Ramos (cell line): Measurements from ENCODE around the gene GSTT2B.
"Not testable (repeated sequence)": the region's sequence is repeated elsewhere in the genome, so short reads cannot be mapped to it uniquely, and the experiment has no call there.

ENCODE experiments used
- in situ Hi-C: fragments of 300-500 bp; cut with MboI; formaldehyde crosslinking; loops from one replicate; pipeline ENCODE4 v1.14.3; 2022; ENCODE audit warnings: low sequenced_read_pairs; ENCODE audit not compliant: unreplicated experiment

The GSTT2B gene, protein sequence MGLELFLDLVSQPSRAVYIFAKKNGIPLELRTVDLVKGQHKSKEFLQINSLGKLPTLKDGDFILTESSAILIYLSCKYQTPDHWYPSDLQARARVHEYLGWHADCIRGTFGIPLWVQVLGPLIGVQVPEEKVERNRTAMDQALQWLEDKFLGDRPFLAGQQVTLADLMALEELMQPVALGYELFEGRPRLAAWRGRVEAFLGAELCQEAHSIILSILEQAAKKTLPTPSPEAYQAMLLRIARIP

DNA sequence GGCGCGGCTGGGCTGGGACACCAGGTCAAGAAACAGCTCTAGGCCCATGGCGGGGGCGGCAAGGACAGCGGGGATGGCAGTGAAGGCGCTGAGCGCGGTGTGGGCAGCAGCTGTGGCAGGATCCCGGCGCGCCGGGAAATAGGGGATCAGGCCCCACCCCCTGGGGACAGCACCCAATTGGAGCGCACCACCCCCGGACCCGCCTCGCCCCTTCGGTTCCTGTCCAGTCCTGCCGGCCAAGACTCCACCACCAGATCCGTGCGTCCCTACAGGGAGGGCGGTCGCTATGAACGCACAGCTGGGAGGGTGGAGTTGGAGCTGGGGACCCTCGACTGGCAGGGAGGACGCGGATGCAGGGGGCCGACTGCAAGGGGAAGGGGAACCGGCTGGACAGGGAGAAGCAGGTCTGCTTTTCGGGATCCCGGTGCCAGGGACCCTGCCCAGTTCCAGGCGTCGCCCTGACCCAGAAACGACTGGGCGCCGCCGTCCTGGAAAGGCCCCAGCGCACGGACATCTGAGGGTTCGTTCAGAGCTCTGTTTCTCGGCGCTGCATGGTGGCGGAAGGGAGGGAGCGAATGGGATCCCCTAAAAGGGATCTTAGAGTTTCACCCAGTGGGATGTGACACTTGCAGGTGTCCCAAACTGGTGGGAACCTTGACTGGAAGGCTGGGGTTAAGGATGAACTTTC is at the start of gene GSTT2B:
TSS of gene GSTT2B (minus strand) at position 112 of the 688 bp plus-strand sequence. CDS start at position 48, 64 bp downstream.
- in situ Hi-C loops = not testable (repeated sequence)

DNA sequence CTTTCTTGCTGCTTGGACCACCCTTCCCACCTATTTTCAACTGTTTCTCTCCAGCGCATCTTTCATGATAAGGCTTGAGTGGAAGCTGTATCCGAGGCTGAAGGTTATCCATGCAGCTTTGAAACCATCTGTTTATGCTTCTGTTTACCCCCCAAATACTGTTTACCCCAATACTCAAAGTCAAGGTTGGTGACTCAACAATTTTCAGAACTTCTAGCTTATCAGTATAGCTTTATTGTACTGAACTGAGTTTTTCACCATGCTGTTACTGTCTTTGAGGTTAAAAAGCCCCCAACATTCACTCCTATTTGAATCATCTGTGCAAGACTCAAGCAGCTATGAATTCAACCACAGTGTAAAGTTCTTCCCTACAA is 49.0 kb upstream of the GSTT2B start:
- in situ Hi-C loops = no loop called here

DNA sequence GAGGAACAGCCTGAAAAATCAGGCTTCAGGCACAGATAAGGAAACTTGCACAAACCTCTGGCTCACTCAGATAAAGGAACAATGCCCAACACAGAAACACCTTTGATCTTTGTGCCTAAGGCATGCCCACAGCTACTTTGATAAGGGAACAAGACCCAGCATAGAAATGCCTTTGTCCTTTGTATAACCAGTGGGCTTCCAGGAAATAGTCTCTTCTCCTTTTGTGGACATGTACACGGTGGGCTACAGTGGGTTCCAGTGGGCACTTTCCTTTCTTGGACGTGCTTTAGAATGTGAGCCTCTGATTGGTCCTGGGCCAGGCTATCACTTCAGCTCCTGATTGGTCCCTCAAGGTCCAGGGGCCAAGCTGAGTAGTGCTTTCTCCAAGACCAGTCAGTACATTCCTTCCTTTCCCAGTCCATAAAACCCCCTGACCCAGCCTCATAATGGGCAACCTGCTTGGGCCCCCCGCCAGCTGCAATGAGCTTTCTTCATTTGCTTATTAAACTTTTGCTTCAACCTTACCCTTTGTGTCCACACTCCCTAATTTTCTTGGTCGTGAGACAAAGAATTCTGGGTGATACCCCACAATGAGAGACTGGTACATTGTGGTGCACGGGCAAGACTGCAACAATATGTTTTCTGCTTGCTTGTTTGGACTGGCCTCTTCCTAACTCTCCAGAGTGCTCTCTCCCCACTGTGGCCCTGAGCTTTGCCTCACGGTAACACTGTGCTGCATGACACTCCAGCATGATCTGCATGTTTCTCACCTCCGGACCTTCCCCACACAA is 48.4 kb upstream of the GSTT2B start:
- in situ Hi-C loops = no loop called here

DNA sequence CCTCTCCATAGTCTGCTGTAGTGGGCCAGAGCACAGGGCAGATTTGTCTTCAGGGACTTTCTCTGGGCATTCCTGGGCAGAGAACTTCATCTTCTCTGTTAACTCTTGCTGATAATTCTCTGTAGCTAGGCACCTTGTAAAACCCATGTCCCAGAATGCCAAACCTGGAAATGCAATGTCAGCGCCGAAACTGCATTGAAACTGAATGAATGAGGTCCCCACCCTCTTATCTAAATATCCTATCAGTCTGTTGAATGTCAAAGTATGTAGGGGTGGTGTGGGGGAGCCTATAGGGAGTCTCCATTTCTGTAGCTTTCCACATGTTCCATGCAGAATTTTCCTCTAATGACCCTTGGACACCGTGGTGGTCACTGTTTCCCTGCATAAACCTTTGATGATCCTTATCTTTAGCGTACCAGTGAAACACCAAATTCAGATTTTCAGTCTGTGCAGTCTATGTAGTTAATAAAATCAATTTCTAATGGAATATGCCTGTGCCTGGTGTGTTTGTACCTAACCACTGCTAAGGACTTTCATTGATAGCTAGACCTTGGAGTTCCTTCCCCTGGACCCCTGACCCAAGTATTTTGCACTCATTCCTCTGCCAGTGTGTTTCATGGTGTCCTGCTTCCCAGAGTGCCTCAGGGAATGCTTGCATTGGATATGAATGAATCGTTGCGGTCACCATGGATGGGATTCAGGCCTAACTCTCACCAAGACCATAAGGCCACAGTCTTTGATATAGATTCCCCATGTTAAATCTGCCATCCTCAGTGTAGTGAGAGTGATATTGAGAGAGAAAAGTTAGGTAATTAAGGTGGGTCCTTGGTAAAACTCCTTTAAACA is 47.6 kb upstream of the GSTT2B start:
- in situ Hi-C loops = no loop called here

DNA sequence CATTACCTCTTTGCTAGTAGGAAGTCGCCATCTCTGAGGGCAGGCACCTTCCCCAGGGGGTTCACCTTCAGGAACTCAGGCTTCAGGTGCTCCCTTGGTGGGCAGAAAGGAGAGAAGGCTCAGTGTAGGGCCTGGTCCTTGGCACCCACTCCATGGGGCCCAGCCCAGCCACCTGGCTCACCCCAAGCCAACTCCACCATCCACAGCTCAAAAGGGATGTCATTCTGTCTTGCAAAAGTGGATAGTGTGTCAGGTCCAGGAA is 47.0 kb upstream of the GSTT2B start:
- in situ Hi-C loops = no loop called here

DNA sequence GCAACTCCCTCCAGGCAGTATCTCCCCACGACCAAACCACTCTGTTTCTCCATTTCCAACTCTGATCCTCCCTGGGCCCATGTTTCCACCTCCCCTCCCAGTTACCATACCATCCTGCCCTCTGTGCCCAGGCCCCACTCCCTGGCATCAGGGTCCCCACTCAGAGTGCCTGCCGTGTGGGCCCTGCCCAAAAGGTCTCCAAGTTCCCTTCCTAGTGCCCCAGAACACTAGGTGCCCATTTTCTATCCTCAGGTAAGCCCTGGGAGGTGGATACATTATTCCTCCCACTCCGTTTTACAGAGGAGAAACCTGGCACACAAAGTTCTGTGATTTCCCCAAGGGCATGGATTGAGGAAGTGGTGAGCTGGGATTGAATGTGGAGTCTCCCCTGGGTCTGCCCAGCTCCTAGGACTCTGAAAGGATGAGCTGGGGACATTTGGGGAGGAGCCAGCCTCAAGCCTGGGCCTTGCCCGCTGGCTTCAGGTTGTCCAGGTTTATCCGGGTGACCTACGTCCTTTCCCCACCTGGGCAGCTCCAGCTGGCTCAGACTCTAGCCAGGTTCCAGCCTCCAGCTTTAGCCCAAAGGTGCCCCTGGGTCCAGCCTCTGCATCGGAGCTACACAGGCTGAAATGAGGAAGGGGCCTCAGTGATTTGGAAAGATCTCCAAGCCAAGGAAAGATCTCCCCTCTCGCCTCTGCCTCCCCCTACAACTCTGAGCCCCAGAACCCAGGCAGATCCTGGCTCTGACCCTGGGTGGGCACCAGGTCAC is 46.4 kb upstream of the GSTT2B start:
- in situ Hi-C loops = no loop called here

DNA sequence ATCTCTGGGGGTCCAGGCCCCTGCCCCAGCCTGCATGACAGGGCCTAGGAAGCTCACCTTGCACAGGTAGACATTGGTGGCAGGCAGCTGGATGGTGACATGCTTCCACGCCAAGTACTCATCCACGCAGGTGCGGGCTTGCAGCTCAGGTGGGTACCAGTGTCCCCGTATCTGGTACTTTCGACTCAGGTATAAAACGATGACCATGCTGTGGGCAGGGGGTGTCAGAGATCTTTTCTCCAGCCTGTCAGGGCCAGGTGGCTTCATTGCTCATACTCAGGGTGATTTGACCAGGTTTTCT is 45.9 kb upstream of the GSTT2B start:
- in situ Hi-C loops = no loop called here

DNA sequence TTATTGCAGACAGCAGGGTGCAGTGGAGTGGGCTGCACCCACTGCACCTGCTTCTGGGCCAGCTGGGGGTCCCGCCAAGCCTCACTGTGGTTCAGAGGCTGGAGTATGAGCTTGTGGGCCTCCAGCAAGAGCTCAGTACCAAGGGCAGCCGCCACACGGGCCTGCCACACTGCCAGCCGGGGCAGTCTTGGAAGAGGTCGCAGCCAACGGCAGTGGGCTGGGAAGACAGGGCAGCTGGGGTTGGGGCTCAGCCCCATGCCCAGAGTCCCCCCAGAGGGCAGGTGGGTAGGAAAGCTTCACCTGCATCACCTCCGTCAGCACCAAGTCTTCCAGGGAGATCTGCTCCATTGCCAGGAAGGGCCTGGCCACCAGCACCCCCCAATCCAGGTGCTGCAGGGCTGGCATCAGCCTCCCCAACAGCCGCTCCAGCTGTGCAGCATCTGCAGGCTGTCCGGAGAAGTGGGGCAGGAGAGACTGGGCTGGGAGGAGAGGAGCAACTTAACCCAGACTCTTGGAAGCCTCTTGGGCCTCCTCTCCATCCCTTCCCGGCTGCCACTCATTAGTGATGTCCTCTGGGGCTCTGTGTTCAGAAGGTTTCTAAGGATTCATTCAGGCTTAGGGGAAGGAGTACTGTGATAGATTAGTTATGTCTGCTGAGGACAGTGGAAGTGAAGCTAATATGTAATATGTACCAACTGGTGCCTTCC is 45.4 kb upstream of the GSTT2B start:
- in situ Hi-C loops = no loop called here

DNA sequence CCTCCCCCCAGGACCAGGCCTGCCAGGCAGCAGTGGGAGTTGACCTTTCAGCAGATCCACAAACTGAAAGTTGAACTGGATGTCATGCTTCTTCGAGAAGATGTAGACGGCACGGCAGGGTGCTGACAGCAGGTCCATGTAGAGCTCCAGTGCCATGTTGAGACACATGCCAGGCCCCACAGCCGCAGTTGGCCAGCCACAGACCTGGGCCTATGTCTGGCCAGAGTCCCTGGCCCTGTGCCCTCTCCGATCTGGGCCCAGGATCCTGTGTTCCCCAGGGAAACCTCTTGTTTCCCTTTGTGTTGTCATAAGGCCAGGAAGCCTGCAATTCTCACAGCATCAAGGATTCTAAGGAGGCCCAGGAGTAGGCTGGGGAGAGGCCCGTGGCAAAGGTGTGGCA is 44.2 kb upstream of the GSTT2B start, which contains the start of gene GSTT4:
TSS of gene GSTT4 (minus strand) at position 253 of the 400 bp plus-strand sequence. CDS start at position 156, 97 bp downstream.
- in situ Hi-C loops = no loop called here

DNA sequence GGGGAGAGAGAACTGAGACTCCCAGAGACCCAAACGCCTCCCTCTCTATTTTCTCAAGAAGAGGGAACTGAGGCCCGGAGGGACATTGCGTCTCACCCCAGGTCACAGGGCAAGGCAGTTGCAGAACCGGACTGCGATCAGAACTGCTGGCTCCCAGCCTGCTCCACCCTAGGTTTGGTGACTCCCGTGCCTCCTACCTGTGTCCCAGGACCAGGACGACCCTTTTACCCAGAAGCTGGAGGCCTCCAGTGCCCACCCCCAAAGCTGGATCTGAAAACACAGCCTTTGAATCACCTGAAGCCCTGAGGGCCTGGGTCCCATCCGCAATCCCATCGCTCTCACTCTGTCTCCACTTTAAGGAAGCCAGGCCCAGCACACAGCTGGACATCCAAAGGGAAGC is 42.9 kb upstream of the GSTT2B start:
- in situ Hi-C loops = no loop called here

DNA sequence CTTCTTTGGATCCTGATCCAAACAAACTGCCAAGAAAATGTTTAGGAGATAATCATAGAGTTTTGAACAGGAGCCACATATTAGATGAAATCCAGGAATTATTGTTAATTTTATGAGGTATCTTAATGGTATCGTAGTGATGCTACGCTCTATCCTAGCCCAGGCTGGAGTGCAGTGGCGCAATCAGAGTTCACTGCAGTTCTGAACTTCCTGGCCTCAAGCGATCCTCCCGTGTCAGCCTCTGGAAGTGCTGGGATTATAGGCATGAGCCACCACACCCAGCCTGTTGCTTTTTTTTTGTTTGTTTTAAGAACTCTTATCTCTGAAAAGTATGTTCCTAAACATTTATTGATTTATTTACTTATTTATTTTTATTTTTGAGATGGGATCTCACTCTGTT is 41.9 kb upstream of the GSTT2B start:
- in situ Hi-C loops = no loop called here

DNA sequence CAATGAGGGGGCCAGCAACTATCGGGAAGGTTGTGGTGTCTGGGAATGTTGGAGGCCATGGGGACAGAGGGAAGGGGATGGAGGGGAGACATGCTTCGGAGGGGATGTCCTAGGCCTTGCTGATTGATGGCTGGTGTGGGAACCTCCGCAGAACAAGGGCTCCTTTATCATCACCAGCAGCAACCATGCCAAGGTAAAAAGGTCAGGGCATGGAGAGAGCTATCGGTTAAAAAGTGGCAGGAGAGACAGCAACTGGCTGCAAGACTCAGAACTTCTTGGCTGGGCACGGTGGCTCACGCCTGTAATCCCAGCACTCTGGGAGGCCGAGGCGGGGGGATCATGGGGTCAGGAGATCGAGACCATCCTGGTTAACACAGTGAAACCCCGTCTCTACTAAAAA is 41.3 kb upstream of the GSTT2B start:
- in situ Hi-C loops = no loop called here

DNA sequence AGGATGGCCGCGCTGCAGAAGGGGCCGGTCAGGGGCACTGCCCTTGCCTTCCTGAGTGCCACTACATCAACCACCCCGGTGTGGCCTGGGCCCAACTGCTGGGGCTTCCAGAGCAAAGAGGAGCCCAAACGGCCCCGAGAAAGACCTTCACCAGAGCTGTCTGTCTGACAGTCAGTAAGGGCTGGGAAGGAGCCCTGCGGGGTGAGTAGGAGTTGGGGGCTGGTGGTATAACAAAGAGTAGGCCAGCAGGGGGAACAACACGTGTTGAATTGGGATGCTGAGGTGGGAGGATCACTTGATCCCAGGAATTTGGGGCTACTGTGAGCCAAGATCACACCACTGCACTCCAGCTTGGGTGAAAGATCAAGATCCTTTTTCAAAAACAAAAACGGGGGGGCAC is 40.3 kb upstream of the GSTT2B start:
- in situ Hi-C loops = no loop called here

DNA sequence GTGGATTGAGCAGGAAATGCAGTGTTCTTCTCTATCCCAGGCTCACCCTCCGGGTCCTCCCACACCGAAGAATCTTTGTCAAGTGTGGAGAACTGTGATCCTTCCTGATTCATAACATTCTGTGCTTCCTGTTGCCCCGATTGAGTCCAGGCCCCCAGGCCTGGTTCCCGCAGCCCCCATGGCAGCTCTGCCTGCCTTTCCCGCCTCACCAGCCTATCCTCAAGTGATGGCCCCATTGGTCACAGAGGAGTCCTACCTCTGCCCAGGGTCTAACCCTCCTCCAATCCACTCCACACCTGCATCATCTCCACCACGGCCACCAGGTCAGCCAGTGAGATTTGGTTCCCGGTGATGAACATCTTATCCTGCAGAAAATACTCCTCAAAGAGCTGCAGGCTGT is 38.8 kb upstream of the GSTT2B start:
- in situ Hi-C loops = loop anchor here (10.0 kb wide), 1 partner anchor 165 kb away; no protein-coding TSS in a partner anchor

DNA sequence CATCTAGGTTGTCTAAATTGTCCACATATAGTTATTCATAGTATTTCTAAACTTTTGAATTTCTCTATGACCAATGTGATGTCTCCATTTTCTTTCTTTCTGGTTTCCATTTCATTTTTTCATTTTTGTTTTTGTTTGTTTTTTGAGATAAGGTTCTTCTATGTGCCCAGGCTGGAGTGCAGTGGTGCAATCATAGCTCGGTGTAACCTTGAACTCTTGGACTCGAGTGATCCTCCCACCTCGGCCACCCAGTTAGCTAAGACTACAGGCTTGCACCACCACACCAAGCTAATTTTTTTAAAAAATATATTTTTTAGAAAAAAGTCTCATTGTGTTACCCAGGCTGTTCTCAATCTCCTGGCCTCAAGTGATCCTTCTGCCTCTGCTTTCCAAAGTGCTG is 36.1 kb upstream of the GSTT2B start:
- in situ Hi-C loops = loop anchor here (10.0 kb wide), 1 partner anchor 168 kb away; no protein-coding TSS in a partner anchor

DNA sequence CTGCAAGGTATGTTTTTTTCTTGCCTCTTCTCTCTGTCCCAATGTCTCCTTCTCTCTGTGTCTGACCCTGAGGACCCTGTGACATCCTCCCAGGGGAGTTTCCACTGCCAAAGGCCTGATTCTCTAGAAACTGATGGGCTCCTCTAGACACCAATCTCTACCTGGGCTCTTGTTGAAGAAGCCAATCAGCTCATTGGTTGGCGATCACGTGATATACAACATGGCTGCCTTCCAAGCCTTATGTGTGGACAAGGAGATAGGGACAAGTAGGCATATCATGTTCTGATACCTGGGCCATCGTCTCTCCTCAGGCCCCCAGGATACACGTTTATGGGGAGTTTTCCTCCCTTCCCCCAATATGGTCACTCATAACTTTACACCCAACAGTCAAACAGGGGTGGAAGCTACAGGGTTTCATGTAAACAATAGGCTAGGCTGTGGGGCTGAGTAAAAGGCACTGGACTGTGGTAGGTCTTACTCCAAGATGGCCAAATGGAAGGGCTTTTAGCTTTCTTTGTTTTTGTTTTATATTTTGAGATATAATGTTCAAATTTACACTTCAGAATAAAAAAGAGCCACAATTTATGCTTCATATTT is 32.7 kb upstream of the GSTT2B start:
- in situ Hi-C loops = loop anchor here (10.0 kb wide), 1 partner anchor 171 kb away; no protein-coding TSS in a partner anchor

DNA sequence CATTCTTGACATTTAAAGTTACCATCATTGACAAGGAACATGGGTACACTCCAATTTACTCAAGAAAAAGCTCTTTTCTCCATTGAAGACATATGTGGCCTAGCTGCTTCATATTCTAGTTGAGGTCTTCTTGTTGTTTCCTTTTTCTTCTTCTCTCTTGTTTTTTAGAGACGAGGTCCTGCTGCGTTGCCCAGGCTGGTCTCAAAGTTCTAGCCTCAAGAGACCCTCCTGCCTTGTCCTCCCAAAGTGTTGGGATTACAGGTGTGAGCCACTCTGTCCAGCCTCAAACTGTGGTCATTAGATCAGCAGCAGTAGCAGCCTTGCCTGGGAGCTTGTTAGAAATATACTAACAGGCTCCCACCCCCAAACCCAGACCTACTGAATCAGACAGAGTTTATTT is 32.1 kb upstream of the GSTT2B start:
- in situ Hi-C loops = loop anchor here (10.0 kb wide), 1 partner anchor 172 kb away; no protein-coding TSS in a partner anchor

DNA sequence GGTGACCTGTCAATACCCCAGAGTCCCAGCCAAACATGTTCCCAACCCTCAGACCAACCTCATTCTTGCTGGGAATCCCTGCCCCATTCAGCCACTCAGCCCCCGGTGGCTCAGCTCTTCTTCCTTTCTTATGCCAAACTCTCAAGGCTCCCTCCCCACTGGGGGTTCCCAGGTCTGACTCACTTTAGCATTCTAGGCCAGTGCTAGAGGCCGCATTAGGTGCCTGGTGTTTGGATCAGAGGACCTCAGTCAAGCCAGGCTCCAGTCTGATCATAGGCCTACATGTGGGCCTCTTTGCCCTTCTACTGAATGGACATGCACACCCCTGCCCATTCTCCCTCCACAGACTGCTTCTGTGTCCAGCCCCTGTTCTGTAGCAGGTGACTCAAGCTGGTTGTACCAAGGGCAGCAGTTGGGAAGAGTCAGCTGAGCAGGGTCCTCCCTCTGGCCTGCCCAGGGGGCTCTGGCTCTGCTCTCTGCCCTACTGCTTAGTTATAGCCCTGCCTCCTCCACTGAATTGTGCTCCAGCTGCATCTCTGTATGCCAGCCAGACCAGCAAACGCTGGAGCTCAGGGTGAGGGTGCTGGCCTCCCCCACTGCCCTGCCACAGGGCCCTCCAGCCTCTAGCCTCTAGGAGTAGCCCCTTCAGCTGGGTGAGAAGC is 28.7 kb upstream of the GSTT2B start:
- in situ Hi-C loops = loop anchor here (10.0 kb wide), 1 partner anchor 175 kb away; no protein-coding TSS in a partner anchor
